SK-N-MC (cell line): ENCODE results near the gene IL11.

Experiments
- EZH2 ChIP-seq: fragments of 200-600 bp; sonication (generic); IDR thresholded peaks from one replicate; pipeline ENCODE4 v1.6.1; 2017; ENCODE audit warnings: antibody characterized with exemption
- POLR2AphosphoS5 ChIP-seq: IDR thresholded peaks from 2 replicates; pipeline ENCODE4 v1.6.1; 2012; ENCODE audit warnings: mild to moderate bottlenecking, low read depth, low read length, borderline replicate concordance

DNA sequence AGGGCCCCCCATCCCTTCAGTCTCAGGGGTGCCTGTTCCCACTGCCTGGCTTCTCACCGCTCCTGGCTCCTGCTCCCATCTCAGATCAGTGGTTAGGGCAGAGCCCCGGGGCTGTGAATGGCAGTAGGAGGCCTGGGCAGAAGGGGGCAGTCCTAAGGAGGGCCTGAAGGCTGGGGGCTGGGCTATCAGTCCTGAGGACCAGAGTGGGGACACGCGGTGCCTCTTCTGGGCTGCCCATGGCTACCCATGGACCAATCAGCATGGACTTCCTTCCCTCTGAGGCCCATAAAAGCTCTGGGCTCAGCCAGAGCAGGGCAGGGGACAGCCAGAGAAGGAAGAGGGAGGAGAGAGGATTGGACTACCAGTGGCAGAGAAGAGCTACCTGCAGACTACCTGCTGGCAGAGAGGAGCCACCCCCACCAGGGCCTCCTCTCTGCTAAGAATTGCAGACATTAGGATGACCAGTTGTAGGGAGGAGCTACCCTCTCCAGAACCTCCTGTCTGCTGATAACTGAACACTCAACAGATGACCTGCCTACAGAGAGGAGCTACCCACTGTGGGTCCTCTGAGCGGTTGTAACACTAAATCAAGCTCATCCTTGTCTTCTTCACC lies 49.5 kb upstream of the IL11 start:
- TF ChIP-seq POLR2AphosphoS5: no peak
- TF ChIP-seq EZH2: no peak
